Measurements from ENCODE around the gene ULBP1. TPM values are rescaled to one million over a fixed set of nuclear protein-coding genes. Genes with fewer than 3 reads are reported as not detected.

The ULBP1 gene
- total RNA-seq, 1 experiment from 2014 or later: 1.6 TPM

GRCh38 chr6:150005761-150006651 is 42.3 kb downstream of the ULBP1 start:
- Histone ChIP-seq H3K23me2 (ENCODE audit: insufficient read length, low read depth, low read length, poor library complexity, severe bottlenecking) (peaks cover 5% of the 10 kb centered on the region), H2BK15ac (ENCODE audit: low read depth, low read length) (no peak overlapping the region), H3K79me1 (ENCODE audit: insufficient read depth, low read depth, low read length, poor library complexity, severe bottlenecking) (no peaks in the 10 kb centered on the region), H4K91ac (ENCODE audit: insufficient read length, low read depth, low read length) (no peak overlapping the region), H3K56ac (ENCODE audit: insufficient read length, low read depth, low read length) (no peak overlapping the region), H2BK5ac (ENCODE audit: insufficient read length, low read length) (no peak overlapping the region), H2AK5ac (ENCODE audit: insufficient read length, low read length) (no peak overlapping the region), H3K79me2 (ENCODE audit: insufficient read depth, low read length) (no peaks in the 10 kb centered on the region), H3K9ac (ENCODE audit: extremely low read depth, insufficient read length, low read length) (no peak overlapping the region), H3K27ac (ENCODE audit: insufficient read length, low read depth, low read length) (no peak overlapping the region), H3K27me3 (ENCODE audit: insufficient read depth, low read length) (peaks cover 23% of the 10 kb centered on the region; the same call in 1 of the 2 replicates), H4K5ac (ENCODE audit: insufficient read length, low read depth, low read length) (no peak overlapping the region), H3K18ac (ENCODE audit: insufficient read length, low read depth, low read length) (no peak overlapping the region), H4K20me1 (ENCODE audit: control insufficient read depth, insufficient read depth, insufficient read length) (no peaks in the 10 kb centered on the region), H3K14ac (ENCODE audit: insufficient read depth, low read length) (no peak overlapping the region; the same call in 1 of the 2 replicates), H2AFZ (ENCODE audit: low read length) (no peak overlapping the region), H3K4me1 (ENCODE audit: insufficient read depth, low read length) (no peaks in the 10 kb centered on the region), H4K8ac (replicated peaks; ENCODE audit: insufficient read length, low read depth, low read length) (no peak overlapping the region), H2BK20ac (ENCODE audit: low read depth, low read length, poor library complexity, severe bottlenecking) (no peak overlapping the region), H2BK12ac (ENCODE audit: insufficient read length, low read depth, low read length) (no peak overlapping the region), H3T11ph (ENCODE audit: low read length) (no peak overlapping the region), H3K9me3 (ENCODE audit: control insufficient read depth, low read depth, low read length) (no peaks in the 10 kb centered on the region), H3K4ac (ENCODE audit: low read depth, low read length) (no peak overlapping the region), H3K4me2 (ENCODE audit: insufficient read depth, insufficient read length, low read length) (peak overlapping the region; percentile 67), H3K23ac (ENCODE audit: insufficient read length, low read depth, low read length) (no peak overlapping the region), H2BK120ac (ENCODE audit: low read depth, low read length, poor library complexity, severe bottlenecking) (no peak overlapping the region)
- Mint-ChIP-seq H3K9me3 (peaks cover 0 to 2% of the 10 kb centered on the region in 2 experiments; a peak in 3 of 5 replicates), H3K36me3 (ENCODE audit: insufficient read depth in 1 of 3, low read depth in 3 of 3) (peaks cover 0 to 2% (median 0%) of the 10 kb centered on the region in 3 experiments; a peak in 2 of 7 replicates), H3K27ac (no peak overlapping the region), H3K4me3 (peak overlapping the region; percentile 85 to 91), H3K27me3 (ENCODE audit: low read depth) (peaks cover 66% of the 10 kb centered on the region), H3K4me1 (peaks cover 7 to 8% of the 10 kb centered on the region in 2 experiments)
- no CpG with 5 or more reads among the region's 14 CpGs for WGBS (ENCODE audit: extremely low coverage, insufficient read length, low lambda C conversion rate)
- DNase-seq: no peak
- no peak for TF ChIP-seq CTCF (conservative IDR thresholded peaks at IDR 0.05)

All from H9 (cell line).